ENCODE measurements around the gene S100P.

S100P gene

DNA sequence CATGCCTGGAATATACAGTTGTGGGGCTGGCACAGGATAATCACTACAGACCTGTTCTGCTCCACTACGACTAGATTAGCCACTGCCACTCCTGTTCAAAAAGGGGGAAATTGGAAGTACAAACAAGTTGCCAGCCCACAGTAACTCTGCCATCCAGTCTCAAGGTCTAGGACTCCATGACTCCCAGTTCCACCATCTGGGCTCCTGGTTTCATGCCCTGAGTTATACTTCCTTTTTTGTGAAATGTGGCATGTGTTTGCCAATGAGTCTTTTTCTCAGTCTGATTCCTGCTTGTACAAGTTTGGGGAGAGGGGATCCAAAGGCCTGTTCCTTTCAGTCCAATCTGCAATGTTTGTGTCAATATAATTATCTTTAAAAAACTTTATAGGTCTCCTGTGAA lies 21.3 kb downstream of the S100P start:
- ChIA-PET CTCF (interaction anchor here (1.2 to 10.8 kb wide), 4 partner anchors 9 to 356 kb away, joined by 3 to 308 read pairs (median 10); a partner anchor contains a TSS), POLR2A (no interaction called here)
- no peak for DNase-seq (ENCODE audit: low read depth, low spot score)
- TF ChIP-seq, protein P1, sequence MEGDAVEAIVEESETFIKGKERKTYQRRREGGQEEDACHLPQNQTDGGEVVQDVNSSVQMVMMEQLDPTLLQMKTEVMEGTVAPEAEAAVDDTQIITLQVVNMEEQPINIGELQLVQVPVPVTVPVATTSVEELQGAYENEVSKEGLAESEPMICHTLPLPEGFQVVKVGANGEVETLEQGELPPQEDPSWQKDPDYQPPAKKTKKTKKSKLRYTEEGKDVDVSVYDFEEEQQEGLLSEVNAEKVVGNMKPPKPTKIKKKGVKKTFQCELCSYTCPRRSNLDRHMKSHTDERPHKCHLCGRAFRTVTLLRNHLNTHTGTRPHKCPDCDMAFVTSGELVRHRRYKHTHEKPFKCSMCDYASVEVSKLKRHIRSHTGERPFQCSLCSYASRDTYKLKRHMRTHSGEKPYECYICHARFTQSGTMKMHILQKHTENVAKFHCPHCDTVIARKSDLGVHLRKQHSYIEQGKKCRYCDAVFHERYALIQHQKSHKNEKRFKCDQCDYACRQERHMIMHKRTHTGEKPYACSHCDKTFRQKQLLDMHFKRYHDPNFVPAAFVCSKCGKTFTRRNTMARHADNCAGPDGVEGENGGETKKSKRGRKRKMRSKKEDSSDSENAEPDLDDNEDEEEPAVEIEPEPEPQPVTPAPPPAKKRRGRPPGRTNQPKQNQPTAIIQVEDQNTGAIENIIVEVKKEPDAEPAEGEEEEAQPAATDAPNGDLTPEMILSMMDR (IDR thresholded peaks at IDR 0.05; ENCODE audit: insufficient read depth, low read length, missing control alignments) = no peak
- H3K4me3 ChIP-seq (ENCODE audit: low read depth, low read length) = no peak overlapping the region

DNA sequence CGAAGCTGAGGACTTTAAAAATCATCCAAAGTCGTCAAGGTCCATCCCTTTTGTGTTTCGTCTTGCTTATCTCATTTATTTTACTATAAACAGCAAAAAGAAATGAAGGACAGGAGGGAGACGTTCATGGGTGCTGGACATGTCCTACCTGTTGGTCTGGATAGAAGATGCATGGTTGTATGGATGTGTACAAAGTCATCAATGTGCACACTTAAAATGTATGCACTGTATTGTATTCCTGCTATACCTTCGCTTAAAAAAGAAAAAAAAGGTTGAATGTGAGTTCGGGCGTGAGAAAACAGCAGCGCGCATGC lies 22.0 kb downstream of the S100P start:
- no peak for DNase-seq (ENCODE audit: low read depth, low spot score)
- TF ChIP-seq, protein P1 (IDR thresholded peaks at IDR 0.05; ENCODE audit: insufficient read depth, low read length, missing control alignments) = no peak
- ChIA-PET CTCF (interaction anchor here (1.1 to 10.8 kb wide), 6 partner anchors 10 to 355 kb away, joined by 4 to 308 read pairs (median 34); partner anchors contain the start of gene GRPEL1), POLR2A (interaction anchor here (0.6 to 2.0 kb wide), 3 partner anchors 42 to 352 kb away, joined by 3 to 7 read pairs (median 3); partner anchors contain the start of gene GRPEL1)
- peak overlapping the region; percentile 92 for H3K4me3 ChIP-seq (ENCODE audit: low read depth, low read length)

DNA sequence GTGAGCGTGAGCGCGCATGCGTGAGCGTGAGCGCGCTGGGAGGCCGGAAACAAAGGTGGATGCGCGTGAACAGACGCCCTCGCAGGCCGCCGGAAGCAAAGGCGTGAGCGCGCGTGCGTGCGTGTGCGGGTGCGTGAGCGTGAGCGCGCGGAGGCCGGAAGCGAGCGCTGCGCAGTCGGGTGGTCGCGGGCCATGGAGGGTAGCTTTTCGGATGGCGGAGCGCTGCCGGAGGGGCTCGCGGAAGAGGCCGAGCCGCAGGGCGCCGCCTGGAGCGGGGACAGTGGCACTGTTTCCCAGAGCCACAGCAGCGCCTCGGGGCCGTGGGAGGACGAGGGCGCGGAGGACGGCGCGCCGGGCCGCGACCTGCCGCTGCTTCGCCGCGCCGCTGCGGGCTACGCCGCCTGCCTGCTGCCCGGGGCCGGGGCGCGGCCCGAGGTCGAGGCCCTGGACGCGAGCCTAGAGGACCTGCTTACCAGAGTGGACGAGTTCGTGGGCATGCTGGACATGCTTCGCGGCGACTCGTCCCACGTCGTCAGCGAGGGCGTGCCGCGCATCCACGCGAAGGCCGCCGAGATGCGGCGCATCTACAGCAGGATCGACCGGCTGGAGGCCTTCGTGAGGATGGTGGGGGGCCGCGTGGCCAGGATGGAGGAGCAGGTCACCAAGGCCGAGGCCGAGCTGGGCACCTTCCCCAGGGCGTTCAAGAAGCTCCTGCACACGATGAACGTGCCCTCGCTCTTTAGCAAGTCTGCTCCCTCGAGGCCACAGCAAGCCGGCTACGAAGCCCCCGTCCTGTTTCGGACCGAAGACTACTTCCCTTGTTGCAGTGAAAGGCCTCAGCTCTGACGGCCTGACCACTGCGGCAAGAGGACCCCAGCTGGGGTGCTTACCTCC lies 22.6 kb downstream of the S100P start, which contains the start of gene BLOC1S4:
Gene BLOC1S4, plus strand, starts transcription at position 157 of the 894 bp plus-strand sequence. Its CDS starts 36 bp downstream, at position 193.
- H3K4me3 ChIP-seq (ENCODE audit: low read depth, low read length) = peak within 1 kb of the TSS; percentile 92
- no peak for DNase-seq (ENCODE audit: low read depth, low spot score)
- TF ChIP-seq, protein P1 (IDR thresholded peaks at IDR 0.05; ENCODE audit: insufficient read depth, low read length, missing control alignments) = peak; percentile 24
- POLR2A ChIA-PET = interaction anchor here (0.6 to 2.0 kb wide), 3 partner anchors 43 to 352 kb away, joined by 3 to 7 read pairs (median 3); partner anchors contain the start of gene GRPEL1
- CTCF ChIA-PET = interaction anchor here (1.0 to 10.8 kb wide), 10 partner anchors 10 to 355 kb away, joined by 3 to 308 read pairs (median 14); partner anchors contain the start of genes GRPEL1 and TADA2B

DNA sequence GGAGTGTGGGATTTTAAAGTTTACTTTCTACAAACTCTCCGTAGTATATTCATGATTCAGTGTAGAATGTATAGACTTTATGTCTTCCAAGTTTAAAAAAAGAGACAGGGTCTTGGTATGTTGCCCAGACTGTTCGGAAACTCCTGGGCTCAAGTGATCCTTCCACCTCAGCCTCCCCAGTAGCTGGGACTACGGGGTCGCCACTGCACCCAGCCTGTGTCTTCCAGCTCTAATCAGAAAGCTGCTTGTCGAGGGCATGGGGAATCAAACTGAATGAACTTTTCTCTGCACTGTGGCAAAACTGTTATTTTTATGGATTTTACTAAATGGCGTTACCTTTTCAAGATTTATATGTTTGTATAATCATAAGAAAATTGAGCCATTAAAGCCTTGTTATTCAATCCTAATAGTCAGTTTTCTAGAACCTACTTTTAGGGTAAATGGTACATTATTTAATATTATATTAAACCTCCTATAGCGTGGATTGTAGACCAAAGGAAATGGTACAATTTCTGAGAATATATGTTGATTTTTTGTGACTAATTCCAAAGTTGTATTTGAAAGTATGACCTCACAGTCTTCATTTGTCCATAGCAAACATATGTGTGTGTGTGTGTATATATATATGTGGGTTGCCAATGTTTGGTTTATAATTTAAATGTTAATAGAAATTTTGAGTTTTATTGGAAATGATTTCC lies 23.4 kb downstream of the S100P start:
- H3K4me3 ChIP-seq (ENCODE audit: low read depth, low read length) = peak overlapping the region; percentile 92
- POLR2A ChIA-PET = interaction anchor here (1.0 to 2.0 kb wide), 3 partner anchors 15 to 351 kb away, joined by 5 to 7 read pairs (median 5); partner anchors contain the start of gene GRPEL1
- DNase-seq (ENCODE audit: low read depth, low spot score) = no peak
- CTCF ChIA-PET = interaction anchor here (0.7 to 10.8 kb wide), 13 partner anchors 7 to 354 kb away, joined by 3 to 308 read pairs (median 11); partner anchors contain the start of genes GRPEL1, TADA2B and TBC1D14
- TF ChIP-seq, protein P1 (IDR thresholded peaks at IDR 0.05; ENCODE audit: insufficient read depth, low read length, missing control alignments) = no peak

DNA sequence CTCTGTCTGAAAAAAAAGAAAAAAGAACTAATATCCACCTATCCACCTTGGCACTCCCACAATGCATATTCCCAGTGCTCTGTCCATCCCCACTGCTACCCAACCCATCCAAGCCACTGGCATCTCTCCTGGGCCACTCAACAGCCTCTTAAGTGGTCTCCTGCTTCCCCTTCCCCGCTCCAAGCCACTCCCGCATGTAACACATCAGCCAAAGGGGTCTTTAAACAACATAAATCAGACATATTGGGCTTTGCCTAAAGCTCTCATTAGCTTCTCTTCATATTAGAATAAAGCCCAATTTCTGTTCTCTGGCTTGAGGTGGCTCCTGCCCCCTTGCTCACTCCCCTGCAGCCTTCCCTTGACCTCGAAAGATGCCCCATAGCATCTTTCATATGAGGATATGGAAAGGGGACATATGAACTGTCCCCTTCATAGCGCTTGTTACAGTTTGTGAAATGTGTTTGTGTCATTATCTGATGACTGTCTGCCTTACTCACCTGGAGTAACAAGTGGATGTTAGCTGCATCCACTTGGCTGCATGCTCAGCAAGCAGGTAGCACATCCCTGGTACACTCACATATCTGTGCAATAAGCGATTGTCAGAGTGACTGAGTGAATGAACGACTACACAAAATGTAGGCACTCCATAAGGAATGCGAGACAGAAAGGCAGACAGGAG lies 25.4 kb downstream of the S100P start:
- ChIA-PET POLR2A (interaction anchor here (1.0 to 1.9 kb wide), 2 partner anchors 348 to 349 kb away, joined by 3 to 5 read pairs; partner anchors contain the start of gene GRPEL1), CTCF (interaction anchor here (1.0 to 10.8 kb wide), 19 partner anchors 7 to 364 kb away, joined by 3 to 308 read pairs (median 9); partner anchors contain the start of genes GRPEL1, TADA2B and TBC1D14)
- DNase-seq (ENCODE audit: low read depth, low spot score) = no peak
- TF ChIP-seq, protein P1 (IDR thresholded peaks at IDR 0.05; ENCODE audit: insufficient read depth, low read length, missing control alignments) = no peak
- no peak overlapping the region for H3K4me3 ChIP-seq (ENCODE audit: low read depth, low read length)
